Activated T-helper 1 cell treated with anti-CD3 and anti-CD28 coated beads, Interleukin-12 subunit alpha, Interleukin-12 subunit beta, Interleukin-2, Interleukin-4 antibody, amounts not matched to agents 30 ng/mL and 10 ng/mL and 1 ng/mL, durations not matched to agents 14 hours and 24 hours and 36 hours (primary cell): Measurements from ENCODE around the gene ALG13. TPM values are rescaled to one million over a fixed set of nuclear protein-coding genes. Genes with fewer than 3 reads are reported as not detected.
"Not testable (repeated sequence)": the region's sequence is repeated elsewhere in the genome, so short reads cannot be mapped to it uniquely, and the experiment has no call there.

Source experiments
- DNase-seq: peaks from one replicate; pipeline ENCODE4 v3.0.0; 2021; ENCODE audit warnings: low spot score
- H3K27ac Mint-ChIP-seq: one replicate; pipeline ENCODE4 v1.8.0; 2021; ENCODE audit warnings: mild to moderate bottlenecking, mixed read lengths
- H3K27me3 Mint-ChIP-seq: one replicate; pipeline ENCODE4 v1.8.0; 2022; ENCODE audit warnings: mild to moderate bottlenecking, moderate library complexity, mixed read lengths; ENCODE audit not compliant: insufficient read depth
- H3K36me3 Mint-ChIP-seq: one replicate; pipeline ENCODE4 v1.8.0; 2021; ENCODE audit warnings: low read depth, mixed read lengths
- H3K4me1 Mint-ChIP-seq: one replicate; pipeline ENCODE4 v1.8.0; 2021; ENCODE audit warnings: low read depth, mixed read lengths
- H3K4me3 Mint-ChIP-seq: one replicate; pipeline ENCODE4 v1.8.0; 2021; ENCODE audit warnings: mild to moderate bottlenecking, moderate library complexity, mixed read lengths
- H3K9me3 Mint-ChIP-seq: one replicate; pipeline ENCODE4 v1.8.0; 2021; ENCODE audit warnings: mixed read lengths
- intact Hi-C: fragments of 100-400 bp; cut with micrococcal nuclease; formaldehyde crosslinking; loops from one replicate; pipeline ENCODE4 v1.15.1; 2024
- total RNA-seq: library from RNA; stranded (reverse); gene quantifications from 2 replicates; pipeline ENCODE4 v1.2.3, GENCODE V29; 2022

Gene ALG13
- total RNA-seq, 1 donor from 2014 or later: 53.4 TPM

DNA sequence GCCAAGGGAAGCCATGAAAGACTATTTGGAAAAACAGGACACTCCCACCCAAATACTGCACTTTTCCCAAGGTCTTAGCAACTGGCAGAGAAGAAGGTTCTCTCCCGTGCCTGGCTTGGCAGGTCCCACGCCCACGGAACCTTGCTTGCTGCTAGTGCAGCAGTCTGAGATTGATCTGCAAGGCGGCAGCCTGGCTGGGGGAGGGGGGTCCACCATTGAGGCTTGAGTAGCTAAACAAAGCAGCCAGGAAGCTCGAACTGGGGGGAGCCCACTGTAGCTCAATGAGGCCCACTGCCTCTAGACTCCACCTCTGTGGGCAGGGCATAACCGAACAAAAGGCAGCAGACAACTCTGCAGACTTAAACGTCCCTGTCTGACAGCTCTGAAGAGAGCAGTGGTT lies 103.7 kb downstream of the ALG13 start:
- Mint-ChIP-seq H3K27me3 (no peaks in the 10 kb centered on the region), H3K36me3 (peaks cover 2% of the 10 kb centered on the region), H3K27ac (no peak overlapping the region), H3K9me3 (peaks cover 18% of the 10 kb centered on the region), H3K4me1 (no peaks in the 10 kb centered on the region), H3K4me3 (no peak overlapping the region)
- intact Hi-C loops: no loop called here
- DNase-seq: no peak

DNA sequence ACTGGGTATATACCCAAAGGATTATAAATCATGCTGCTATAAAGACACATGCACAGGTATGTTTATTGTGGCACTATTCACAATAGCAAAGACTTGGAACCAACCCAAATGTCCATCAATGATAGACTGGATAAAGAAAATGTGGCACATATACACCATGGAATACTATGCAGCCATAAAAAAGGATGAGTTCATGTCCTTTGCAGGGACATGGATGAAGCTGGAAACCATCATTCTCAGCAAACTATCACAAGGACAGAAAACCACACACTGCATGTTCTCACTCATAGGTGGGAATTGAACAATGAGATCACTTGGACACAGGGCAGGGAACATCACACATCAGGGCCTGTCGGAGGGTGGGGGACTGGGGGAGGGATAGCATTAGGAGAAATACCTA lies 109.1 kb downstream of the ALG13 start:
- H3K4me3 Mint-ChIP-seq, H3K36me3 Mint-ChIP-seq, intact Hi-C loops, H3K4me1 Mint-ChIP-seq, DNase-seq, H3K27ac Mint-ChIP-seq, H3K27me3 Mint-ChIP-seq: not testable (repeated sequence)
- peaks cover 18% of the 10 kb centered on the region for H3K9me3 Mint-ChIP-seq

Other genes with a start within 250 kb of the ALG13 start
- not detected in 2 replicates for gene SERTM2, start 169.5 kb upstream of the ALG13 start, total RNA-seq
- gene TRPC5OS, start 195.0 kb downstream of the ALG13 start, total RNA-seq: not detected in 2 replicates